DOHH2 (cell line): Measurements from ENCODE around the gene TBC1D22A.

Experiments used
- H3F3A ChIP-seq: fragments of 200-600 bp; sonication (generic), shearing (Covaris generic); 2 replicates; pipeline ENCODE4 v1.6.0; 2016; ENCODE audit warnings: antibody characterized with exemption, mild to moderate bottlenecking; ENCODE audit not compliant: control insufficient read depth, insufficient read depth
- H3K27ac ChIP-seq: fragments of 200-600 bp; sonication (generic); 2 replicates; pipeline ENCODE4 v1.5.1; 2014; ENCODE audit warnings: low read depth, mild to moderate bottlenecking, low read length, moderate library complexity
- H3K27me3 ChIP-seq: fragments of 200-600 bp; sonication (generic); 2 replicates; pipeline ENCODE4 v1.6.1; 2014; ENCODE audit warnings: mild to moderate bottlenecking, low read length, mixed read lengths; ENCODE audit not compliant: control insufficient read depth
- H3K36me3 ChIP-seq: fragments of 200-600 bp; sonication (generic); 2 replicates; pipeline ENCODE4 v1.6.1; 2014; ENCODE audit warnings: mild to moderate bottlenecking, low read length, moderate library complexity, mixed read lengths; ENCODE audit not compliant: control insufficient read depth
- H3K4me1 ChIP-seq: fragments of 200-600 bp; sonication (generic); 2 replicates; pipeline ENCODE4 v1.6.1; 2014; ENCODE audit warnings: mild to moderate bottlenecking, low read length, mixed read lengths; ENCODE audit not compliant: control insufficient read depth
- H3K4me2 ChIP-seq: fragments of 200-600 bp; sonication (generic); 2 replicates; pipeline ENCODE4 v1.6.0; 2014; ENCODE audit warnings: mild to moderate bottlenecking, low read length, moderate library complexity
- H3K4me3 ChIP-seq: fragments of 200-600 bp; sonication (generic); 2 replicates; pipeline ENCODE4 v1.5.1; 2014; ENCODE audit warnings: mild to moderate bottlenecking, low read length, mixed read lengths
- H3K79me2 ChIP-seq: fragments of 200-600 bp; sonication (generic); 2 replicates; pipeline ENCODE4 v1.6.1; 2014; ENCODE audit warnings: mild to moderate bottlenecking, low read length, mixed read lengths; ENCODE audit not compliant: control insufficient read depth
- H3K9me2 ChIP-seq: fragments of 200-600 bp; sonication (generic); replicated peaks from 2 replicates; pipeline ENCODE4 v1.6.1; 2014; ENCODE audit warnings: mild to moderate bottlenecking, low read length, mixed read lengths; ENCODE audit not compliant: control insufficient read depth
- H3K9me3 ChIP-seq: fragments of 200-600 bp; sonication (generic); 2 replicates; pipeline ENCODE4 v1.6.1; 2014; ENCODE audit warnings: antibody characterized with exemption, low read length, mixed read lengths; ENCODE audit not compliant: control insufficient read depth, insufficient read depth
- H4K20me1 ChIP-seq: fragments of 200-600 bp; sonication (generic); 2 replicates; pipeline ENCODE4 v1.6.0; 2014; ENCODE audit warnings: low read depth, mild to moderate bottlenecking, antibody characterized with exemption, low read length, moderate library complexity; ENCODE audit not compliant: control insufficient read depth, insufficient read depth
- EZH2phosphoT487 ChIP-seq: fragments of 200-600 bp; sonication (generic); IDR thresholded peaks from 2 replicates; pipeline ENCODE4 v1.6.1; 2017; ENCODE audit warnings: borderline replicate concordance, mild to moderate bottlenecking, antibody characterized with exemption, low read length, moderate library complexity, mixed read lengths
- TF ChIP-seq, protein P1 (sequence below): fragments of 200-600 bp; sonication (generic); IDR thresholded peaks from one replicate; pipeline ENCODE4 v1.5.1; 2014; ENCODE audit warnings: antibody characterized with exemption, mild to moderate bottlenecking, low read depth, low read length; ENCODE audit not compliant: poor library complexity, severe bottlenecking

Gene TBC1D22A

GRCh38 chr22:46917771-46918101 lies 155.3 kb downstream of the TBC1D22A start:
- Histone ChIP-seq H3K79me2 (peaks cover 19% of the 10 kb centered on the region), H3K4me1 (no peaks in the 10 kb centered on the region), H3K36me3 (peaks cover 94% of the 10 kb centered on the region), H4K20me1 (0 out of 2 replicates have a peak, but pooled peaks cover 3% of the 10 kb centered on the region), H3K4me2 (no peak overlapping the region), H3K27me3 (no peaks in the 10 kb centered on the region), H3K9me3 (peaks cover 4% of the 10 kb centered on the region; the same call in 1 of the 2 replicates), H3K27ac (no peak overlapping the region), H3K4me3 (no peak overlapping the region), H3F3A (no peaks in the 10 kb centered on the region), H3K9me2 (no peaks in the 10 kb centered on the region)
- TF ChIP-seq EZH2phosphoT487: no peak
- TF ChIP-seq, protein P1, sequence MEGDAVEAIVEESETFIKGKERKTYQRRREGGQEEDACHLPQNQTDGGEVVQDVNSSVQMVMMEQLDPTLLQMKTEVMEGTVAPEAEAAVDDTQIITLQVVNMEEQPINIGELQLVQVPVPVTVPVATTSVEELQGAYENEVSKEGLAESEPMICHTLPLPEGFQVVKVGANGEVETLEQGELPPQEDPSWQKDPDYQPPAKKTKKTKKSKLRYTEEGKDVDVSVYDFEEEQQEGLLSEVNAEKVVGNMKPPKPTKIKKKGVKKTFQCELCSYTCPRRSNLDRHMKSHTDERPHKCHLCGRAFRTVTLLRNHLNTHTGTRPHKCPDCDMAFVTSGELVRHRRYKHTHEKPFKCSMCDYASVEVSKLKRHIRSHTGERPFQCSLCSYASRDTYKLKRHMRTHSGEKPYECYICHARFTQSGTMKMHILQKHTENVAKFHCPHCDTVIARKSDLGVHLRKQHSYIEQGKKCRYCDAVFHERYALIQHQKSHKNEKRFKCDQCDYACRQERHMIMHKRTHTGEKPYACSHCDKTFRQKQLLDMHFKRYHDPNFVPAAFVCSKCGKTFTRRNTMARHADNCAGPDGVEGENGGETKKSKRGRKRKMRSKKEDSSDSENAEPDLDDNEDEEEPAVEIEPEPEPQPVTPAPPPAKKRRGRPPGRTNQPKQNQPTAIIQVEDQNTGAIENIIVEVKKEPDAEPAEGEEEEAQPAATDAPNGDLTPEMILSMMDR: no peak

GRCh38 chr22:46918197-46918596 lies 155.7 kb downstream of the TBC1D22A start:
- H3K4me3 ChIP-seq: no peak overlapping the region
- peaks cover 19% of the 10 kb centered on the region for H3K79me2 ChIP-seq
- TF ChIP-seq, protein P1: no peak
- no peak for TF ChIP-seq EZH2phosphoT487
- no peaks in the 10 kb centered on the region for H3F3A ChIP-seq
- H3K27ac ChIP-seq: no peak overlapping the region
- peaks cover 90% of the 10 kb centered on the region for H3K36me3 ChIP-seq
- 0 out of 2 replicates have a peak, but pooled peaks cover 3% of the 10 kb centered on the region for H4K20me1 ChIP-seq
- peaks cover 4% of the 10 kb centered on the region; the same call in 1 of the 2 replicates for H3K9me3 ChIP-seq
- H3K9me2 ChIP-seq: no peaks in the 10 kb centered on the region
- H3K27me3 ChIP-seq: no peaks in the 10 kb centered on the region
- H3K4me1 ChIP-seq: no peaks in the 10 kb centered on the region
- no peak overlapping the region for H3K4me2 ChIP-seq

- Histone ChIP-seq H3K4me1 (no peaks in the 10 kb centered on the region), H3K4me2 (no peak overlapping the region), H3K79me2 (peaks cover 19% of the 10 kb centered on the region), H4K20me1 (0 out of 2 replicates have a peak, but pooled peaks cover 3% of the 10 kb centered on the region), H3K27ac (no peak overlapping the region), H3K27me3 (no peaks in the 10 kb centered on the region), H3K36me3 (peaks cover 80% of the 10 kb centered on the region), H3K4me3 (no peak overlapping the region), H3K9me2 (no peaks in the 10 kb centered on the region), H3K9me3 (peaks cover 4% of the 10 kb centered on the region; the same call in 1 of the 2 replicates), H3F3A (no peaks in the 10 kb centered on the region; the same call in 1 of the 2 replicates)
- no peak for TF ChIP-seq EZH2phosphoT487
- TF ChIP-seq, protein P1: no peak
Measured at GRCh38 chr22:46922037-46922436, 159.6 kb downstream of the TBC1D22A start.
